Fibroblast of lung (primary cell): ENCODE measurements around the gene TMEM151B.

Source experiments
- CTCF ChIP-seq, 2 donors: IDR thresholded peaks in 1 of 2; conservative IDR thresholded peaks in 1 of 2; 1 replicate in 1 of 2; 2 replicates in 1 of 2; pipeline ENCODE4 v1.5.1; 2011 to 2012; ENCODE audit warnings: low read length in 2 of 2, control low read depth in 1 of 2, inconsistent platforms in 1 of 2, low read depth in 1 of 2, mild to moderate bottlenecking in 1 of 2
- EZH2 ChIP-seq: IDR thresholded peaks from 2 replicates; pipeline ENCODE4 v1.5.1; 2012; ENCODE audit warnings: low read length, control low read depth, mild to moderate bottlenecking; ENCODE audit errors: missing control alignments

GRCh38 chr6:44309092-44309491, 38.8 kb downstream of the TMEM151B start:
- no peak for TF ChIP-seq CTCF (conservative IDR thresholded peaks at IDR 0.05 in 1 of 2, IDR thresholded peaks at IDR 0.05 in 1 of 2; ENCODE audit: low read depth in 1 of 2, low read length in 2 of 2)
- no peak for TF ChIP-seq EZH2
